Measurements from ENCODE around the gene P4HA3. TPM values are rescaled to one million over a fixed set of nuclear protein-coding genes. Genes with fewer than 3 reads are reported as not detected.

Gene P4HA3
- total RNA-seq, 4 donors from 2014 or later, result 0.38 to 1.4 (median 0.66) TPM; not detected in 1

- no peak for TF ChIP-seq CTCF (IDR thresholded peaks at IDR 0.05; ENCODE audit: low read depth)
Measured at GRCh38 chr11:74325649-74326645, 14.5 kb upstream of the P4HA3 start.

DNA sequence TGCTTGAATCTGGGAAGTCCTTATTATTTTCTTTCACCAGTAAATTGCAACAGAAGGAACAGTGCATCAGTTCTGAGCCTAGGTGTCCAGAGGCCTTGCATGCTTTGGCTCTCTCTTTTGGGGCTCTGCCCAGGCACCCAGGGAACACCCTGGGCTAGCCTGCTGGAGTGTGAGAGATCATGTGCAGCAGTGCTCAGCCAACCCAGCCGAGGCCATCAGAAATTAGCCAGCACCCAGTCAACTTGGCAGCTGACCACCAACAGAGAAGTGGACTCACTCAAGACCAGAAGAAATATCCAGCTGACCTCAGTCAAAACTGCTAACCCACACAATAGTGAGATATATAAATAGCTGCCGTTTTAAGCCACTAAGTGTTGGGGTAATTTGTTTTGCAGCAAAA lies 11.2 kb upstream of the P4HA3 start:
- no peak for TF ChIP-seq CTCF (IDR thresholded peaks at IDR 0.05; ENCODE audit: low read depth)

- no peak for TF ChIP-seq CTCF (IDR thresholded peaks at IDR 0.05; ENCODE audit: low read depth)
Measured at GRCh38 chr11:74321487-74322188, 10.2 kb upstream of the P4HA3 start.

DNA sequence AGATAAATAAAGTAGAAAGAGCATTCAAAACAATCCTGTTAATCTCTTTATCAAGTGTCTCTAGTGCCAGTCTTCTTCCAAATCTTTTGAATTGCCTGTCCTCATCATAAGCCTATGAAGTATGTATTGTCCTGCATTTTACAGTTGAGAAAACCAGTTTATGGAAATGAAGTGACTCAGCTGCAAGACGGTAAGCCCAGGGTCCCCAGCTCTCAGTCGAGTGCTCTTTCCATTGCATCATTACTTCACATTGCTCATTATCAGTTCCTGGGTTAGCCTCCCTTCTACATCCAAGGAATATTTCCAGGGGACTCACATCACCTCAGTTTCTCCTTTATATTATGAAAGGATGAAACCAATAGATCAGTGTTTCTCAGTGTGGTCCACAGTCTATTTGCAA lies 9.1 kb upstream of the P4HA3 start:
- no peak for TF ChIP-seq CTCF (IDR thresholded peaks at IDR 0.05; ENCODE audit: low read depth)

GRCh38 chr11:74319139-74319816 lies 7.8 kb upstream of the P4HA3 start:
- TF ChIP-seq CTCF (IDR thresholded peaks at IDR 0.05; ENCODE audit: low read depth), result no peak

GRCh38 chr11:74318241-74318932 lies 6.9 kb upstream of the P4HA3 start:
- no peak for TF ChIP-seq CTCF (IDR thresholded peaks at IDR 0.05; ENCODE audit: low read depth)

Measured in subcutaneous adipose tissue (tissue), 4 donors.